Muscle of leg (tissue), 11 donors: Measurements from ENCODE around the gene CGAS. TPM values are rescaled to one million over a fixed set of nuclear protein-coding genes. Genes with fewer than 3 reads are reported as not detected.
A peak's percentile ranks its signal among the peaks of the same experiment; 100 is the strongest.
"Not testable (repeated sequence)": the region's sequence is repeated elsewhere in the genome, so short reads cannot be mapped to it uniquely, and the experiment has no call there.

Source experiments
- DNase-seq: peaks from one replicate; pipeline ENCODE4 v3.0.0; 2013
- H3K27ac ChIP-seq: one replicate; pipeline ENCODE4 v1.5.1; 2013; ENCODE audit warnings: mild to moderate bottlenecking, low read length, control low read depth
- H3K27me3 ChIP-seq: one replicate; pipeline ENCODE4 v1.6.1; 2013; ENCODE audit warnings: low read length; ENCODE audit not compliant: control insufficient read depth, insufficient read depth
- H3K36me3 ChIP-seq: one replicate; pipeline ENCODE4 v1.6.1; 2013; ENCODE audit warnings: low read length; ENCODE audit not compliant: control insufficient read depth, insufficient read depth
- H3K4me1 ChIP-seq: one replicate; pipeline ENCODE4 v1.6.1; 2013; ENCODE audit warnings: low read length; ENCODE audit not compliant: control insufficient read depth, insufficient read depth
- H3K4me3 ChIP-seq: one replicate; pipeline ENCODE4 v1.5.1; 2013; ENCODE audit warnings: low read length, control low read depth
- H3K9me3 ChIP-seq: replicated peaks from 2 replicates; pipeline ENCODE4 v1.6.1; 2013; ENCODE audit warnings: low read depth, low read length; ENCODE audit not compliant: control insufficient read depth
- WGBS: methylation state at CpG from one replicate; pipeline ENCODE4 v1.1.5; 2013; ENCODE audit warnings: missing lambda C conversion rate; ENCODE audit not compliant: insufficient coverage; 5-methylcytosine and 5-hydroxymethylcytosine counted together
- polyA plus RNA-seq, 8 donors: library from polyadenylated mRNA; unstranded; fragments of 120-200 nt; gene quantifications; one replicate each; pipeline versions ENCODE4 v1.2.1 to v1.2.3, GENCODE V29; 2013; ENCODE audit warnings: inconsistent platforms in 1 of 8, low replicate concordance in 1 of 8; ENCODE audit not compliant: insufficient read length in 8 of 8, insufficient read depth in 1 of 8
- total RNA-seq: library from RNA; stranded (reverse); fragments of 120-200 nt; gene quantifications from one replicate; pipeline ENCODE4 v1.2.4, GENCODE V29; 2013

Gene CGAS
- total and polyA plus RNA-seq, 9 donors: 4.3 to 6.4 (median 4.4) TPM

DNA sequence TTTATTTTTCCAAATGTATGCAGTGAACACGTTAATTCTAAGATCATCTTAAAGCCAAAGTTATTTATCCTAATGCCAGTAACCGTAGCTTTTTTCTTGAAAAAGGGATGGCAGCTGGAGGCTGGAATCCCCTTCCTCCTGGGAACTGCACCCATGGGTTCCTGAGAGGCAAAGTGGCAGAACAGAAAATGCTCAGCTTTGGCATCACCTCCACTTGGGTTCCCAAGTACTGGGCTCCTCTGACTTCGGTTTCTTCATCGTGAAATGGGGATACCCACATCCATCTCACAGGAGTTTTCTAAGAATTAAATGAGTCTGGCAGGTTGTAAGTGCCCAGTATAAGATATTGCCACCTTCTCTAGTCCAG is 63.7 kb downstream of the CGAS start:
- H3K36me3 ChIP-seq: no peaks in the 10 kb centered on the region
- no peaks in the 10 kb centered on the region for H3K4me1 ChIP-seq
- H3K4me3 ChIP-seq: peak overlapping the region; percentile 51
- H3K27me3 ChIP-seq: peaks cover 10% of the 10 kb centered on the region
- no peak overlapping the region for H3K27ac ChIP-seq
- DNase-seq: no peak
- H3K9me3 ChIP-seq: no peaks in the 10 kb centered on the region
- WGBS: 56% methylated on average over 2 of the region's 4 CpGs

- H3K27me3 ChIP-seq: no peaks in the 10 kb centered on the region
- H3K36me3 ChIP-seq: no peaks in the 10 kb centered on the region
- 100% methylated on average over 1 of the region's 6 CpGs for WGBS
- H3K4me1 ChIP-seq: no peaks in the 10 kb centered on the region
- no peaks in the 10 kb centered on the region for H3K9me3 ChIP-seq
- DNase-seq: no peak
- no peak overlapping the region for H3K27ac ChIP-seq
- H3K4me3 ChIP-seq: no peak overlapping the region
Measured at GRCh38 chr6:73382462-73383113, 69.5 kb downstream of the CGAS start.

- 94% methylated on average over 6 of the region's 10 CpGs for WGBS
Measured at GRCh38 chr6:73381531-73381930, 70.6 kb downstream of the CGAS start.

DNA sequence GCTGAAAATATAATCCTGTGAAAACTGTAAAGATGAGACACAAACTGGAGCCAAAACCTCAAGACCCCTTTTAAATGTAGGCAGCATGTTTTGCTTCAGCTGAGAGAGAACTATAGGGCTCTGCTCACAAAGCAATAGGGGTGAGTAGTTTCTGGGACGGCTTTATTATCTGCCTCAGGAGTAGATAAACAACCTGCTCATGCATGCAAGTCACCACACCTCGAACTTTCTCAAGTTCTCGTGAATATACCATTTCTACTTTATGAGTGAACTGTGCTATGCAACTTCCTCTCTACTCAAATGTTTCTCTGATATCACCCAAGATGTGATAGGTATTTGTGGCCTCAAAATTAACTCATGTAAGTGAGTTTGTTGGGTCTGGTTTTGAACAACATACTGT is 74.9 kb downstream of the CGAS start:
- no peak for DNase-seq
- no CpG with 5 or more reads among the region's 3 CpGs for WGBS
- Histone ChIP-seq H3K4me3 (no peak overlapping the region), H3K27ac (no peak overlapping the region), H3K9me3 (peaks cover 4% of the 10 kb centered on the region), H3K36me3 (no peaks in the 10 kb centered on the region), H3K4me1 (no peaks in the 10 kb centered on the region), H3K27me3 (no peaks in the 10 kb centered on the region)

More at GRCh38 chr6:73381531-73381930, 70.6 kb downstream of the CGAS start:
- H3K27ac ChIP-seq, H3K27me3 ChIP-seq, DNase-seq, H3K4me3 ChIP-seq, H3K36me3 ChIP-seq, H3K4me1 ChIP-seq, H3K9me3 ChIP-seq: not testable (repeated sequence)

- no peaks in the 10 kb centered on the region for H3K36me3 ChIP-seq
- H3K4me3 ChIP-seq: no peak overlapping the region
- DNase-seq: no peak
- H3K27me3 ChIP-seq: no peaks in the 10 kb centered on the region
- no CpG with 5 or more reads among the region's 1 CpG for WGBS
- no peaks in the 10 kb centered on the region for H3K4me1 ChIP-seq
- no peak overlapping the region for H3K27ac ChIP-seq
- H3K9me3 ChIP-seq: peaks cover 10% of the 10 kb centered on the region
Measured at GRCh38 chr6:73375216-73375615, 76.9 kb downstream of the CGAS start.

Other genes with a start within 250 kb of the CGAS start
- gene KHDC1L, start 226.8 kb downstream of the CGAS start, total RNA-seq: 0.13 TPM
- under 1 TPM in 5 of 8 donors, not detected in 3; 0.23 to 0.87 (median 0.43) TPM for gene KHDC1L, start 226.8 kb downstream of the CGAS start, polyA plus RNA-seq
- gene KHDC1, start 189.1 kb downstream of the CGAS start, total RNA-seq: 2.3 TPM
- gene KHDC1, start 189.1 kb downstream of the CGAS start, polyA plus RNA-seq: 1 to 10 TPM; 2.9 to 7.0 (median 4.9) TPM
- gene DPPA5, start 98.0 kb downstream of the CGAS start, total RNA-seq: not detected
- not detected for gene DPPA5, start 98.0 kb downstream of the CGAS start, polyA plus RNA-seq
- not detected for gene KHDC3L, start 89.6 kb downstream of the CGAS start, total RNA-seq
- not detected for gene KHDC3L, start 89.6 kb downstream of the CGAS start, polyA plus RNA-seq
- gene OOEP, start 82.4 kb downstream of the CGAS start, total RNA-seq: not detected
- under 1 TPM in 1 of 8 donors, not detected in 7; 0.16 TPM for gene OOEP, start 82.4 kb downstream of the CGAS start, polyA plus RNA-seq
- 0.35 TPM for gene DDX43, start 57.5 kb downstream of the CGAS start, total RNA-seq
- gene DDX43, start 57.5 kb downstream of the CGAS start, polyA plus RNA-seq: under 1 TPM; 0.23 to 0.81 (median 0.43) TPM
- gene MTO1, start 9.4 kb upstream of the CGAS start, total RNA-seq: 23.9 TPM
- gene MTO1, start 9.4 kb upstream of the CGAS start, polyA plus RNA-seq: 10 to 100 TPM; 14.6 to 19.7 (median 17.0) TPM
- 27,283 TPM for gene EEF1A1, start 68.7 kb upstream of the CGAS start, total RNA-seq
- over 10,000 TPM; 20,564 to 26,185 (median 22,549) TPM for gene EEF1A1, start 68.7 kb upstream of the CGAS start, polyA plus RNA-seq
- gene SLC17A5, start 201.7 kb upstream of the CGAS start, total RNA-seq: 21.9 TPM
- 10 to 100 TPM; 13.5 to 24.8 (median 19.1) TPM for gene SLC17A5, start 201.7 kb upstream of the CGAS start, polyA plus RNA-seq
- gene CD109, start 243.9 kb upstream of the CGAS start, total RNA-seq: 21.1 TPM
- 10 to 100 TPM in 6 of 8 donors, 1 to 10 TPM in 2; 9.6 to 23.6 (median 15.6) TPM for gene CD109, start 243.9 kb upstream of the CGAS start, polyA plus RNA-seq